GM23338 (cell line): ENCODE data around the gene RABIF. TPM values are rescaled to one million over a fixed set of nuclear protein-coding genes. Genes with fewer than 3 reads are reported as not detected.

Source experiments
- ATAC-seq: fragments of 200-7000 bp; cut with Tn5 transposase; 3 replicates; pipeline ENCODE4 v1.9.1; 2020
- DNase-seq: peaks from one replicate; pipeline ENCODE4 v3.0.0-alpha.2; 2015; ENCODE audit warnings: low spot score
- H2AFZ ChIP-seq: fragments of 200-600 bp; sonication (generic); 2 replicates; pipeline ENCODE4 v1.8.0; 2016; ENCODE audit warnings: antibody characterized with exemption, mild to moderate bottlenecking, moderate library complexity
- H3F3A ChIP-seq: fragments of 200-600 bp; sonication (generic); replicated peaks from 2 replicates; pipeline ENCODE4 v1.8.0; 2017; ENCODE audit warnings: antibody characterized with exemption, mixed run types, low read depth
- H3K27ac ChIP-seq: fragments of 200-600 bp; sonication (generic); 2 replicates; pipeline ENCODE4 v1.6.1; 2016; ENCODE audit warnings: low read depth
- H3K27me3 ChIP-seq: fragments of 200-600 bp; sonication (generic); 2 replicates; pipeline ENCODE4 v1.8.0; 2016; ENCODE audit warnings: mild to moderate bottlenecking, mixed run types, moderate library complexity; ENCODE audit not compliant: insufficient read depth
- H3K36me3 ChIP-seq: fragments of 200-600 bp; sonication (generic); 2 replicates; pipeline ENCODE4 v1.8.0; 2016; ENCODE audit warnings: mild to moderate bottlenecking; ENCODE audit not compliant: insufficient read depth
- H3K4me1 ChIP-seq: fragments of 200-600 bp; sonication (generic); 2 replicates; pipeline ENCODE4 v1.8.0; 2016; ENCODE audit warnings: mild to moderate bottlenecking, moderate library complexity; ENCODE audit not compliant: insufficient read depth
- H3K4me2 ChIP-seq: fragments of 200-600 bp; sonication (generic); 2 replicates; pipeline ENCODE4 v1.7.1; 2017; ENCODE audit warnings: mixed run types
- H3K4me3 ChIP-seq: fragments of 200-600 bp; sonication (generic); 2 replicates; pipeline ENCODE4 v1.6.1; 2016; ENCODE audit warnings: mixed run types
- H3K79me2 ChIP-seq: fragments of 200-600 bp; sonication (generic); replicated peaks from 2 replicates; pipeline ENCODE4 v1.8.0; 2017; ENCODE audit warnings: mild to moderate bottlenecking; ENCODE audit not compliant: insufficient read depth
- H3K9me2 ChIP-seq: fragments of 200-600 bp; sonication (generic); 2 replicates; pipeline ENCODE4 v1.8.0; 2017; ENCODE audit not compliant: insufficient read depth
- H4K20me1 ChIP-seq: fragments of 200-600 bp; sonication (generic); replicated peaks from 2 replicates; pipeline ENCODE4 v1.8.0; 2017; ENCODE audit warnings: mild to moderate bottlenecking; ENCODE audit not compliant: insufficient read depth
- H3K27ac Mint-ChIP-seq: 2 replicates; pipeline ENCODE4 v1.8.0; 2020; ENCODE audit warnings: inconsistent platforms, mild to moderate bottlenecking, moderate library complexity, mixed read lengths
- H3K27me3 Mint-ChIP-seq: 3 replicates; pipeline ENCODE4 v1.8.0; 2022; ENCODE audit warnings: low read depth, mild to moderate bottlenecking, moderate library complexity, mixed read lengths, inconsistent platforms; ENCODE audit not compliant: insufficient read depth, poor library complexity
- H3K36me3 Mint-ChIP-seq: 3 replicates; pipeline ENCODE4 v1.8.0; 2021; ENCODE audit warnings: low read depth, mild to moderate bottlenecking, inconsistent platforms, moderate library complexity, mixed read lengths
- H3K4me1 Mint-ChIP-seq: 3 replicates; pipeline ENCODE4 v1.8.0; 2020; ENCODE audit warnings: mild to moderate bottlenecking, inconsistent platforms, mixed read lengths
- H3K4me3 Mint-ChIP-seq: 3 replicates; pipeline ENCODE4 v1.8.0; 2021; ENCODE audit warnings: moderate library complexity, mild to moderate bottlenecking, inconsistent platforms, mixed read lengths
- H3K9me3 Mint-ChIP-seq: 3 replicates; pipeline ENCODE4 v1.8.0; 2020; ENCODE audit warnings: moderate library complexity, mild to moderate bottlenecking, inconsistent platforms, mixed read lengths
- CREB1 ChIP-seq: fragments of 250-450 bp; sonication (Bioruptor Pico); IDR thresholded peaks from 2 replicates; pipeline ENCODE4 v1.5.0; 2020; ENCODE audit warnings: low read depth, mild to moderate bottlenecking, moderate library complexity
- ETS1 ChIP-seq: IDR thresholded peaks from 2 replicates; pipeline ENCODE4 v1.6.1; 2016; ENCODE audit warnings: antibody characterized with exemption
- EZH2 ChIP-seq: fragments of 200-600 bp; sonication (generic); IDR thresholded peaks from one replicate; pipeline ENCODE4 v1.8.0; 2017; ENCODE audit warnings: antibody characterized with exemption, mild to moderate bottlenecking, low read depth; ENCODE audit not compliant: unreplicated experiment
- EZH2phosphoT487 ChIP-seq: fragments of 200-600 bp; sonication (generic); IDR thresholded peaks from one replicate; pipeline ENCODE4 v1.8.1; 2018; ENCODE audit warnings: antibody characterized with exemption; ENCODE audit not compliant: unreplicated experiment
- JUNB ChIP-seq: IDR thresholded peaks from one replicate; pipeline ENCODE4 v1.6.1; 2016; ENCODE audit warnings: antibody characterized with exemption; ENCODE audit not compliant: unreplicated experiment
- NANOG ChIP-seq: IDR thresholded peaks from 2 replicates; pipeline ENCODE4 v1.6.1; 2016; ENCODE audit warnings: antibody characterized with exemption, borderline replicate concordance
- POLR2AphosphoS5 ChIP-seq: IDR thresholded peaks from 2 replicates; pipeline ENCODE4 v1.6.1; 2016; ENCODE audit warnings: antibody characterized with exemption, low read depth
- STAT1 ChIP-seq: IDR thresholded peaks from one replicate; pipeline ENCODE4 v1.6.1; 2016; ENCODE audit warnings: antibody characterized with exemption; ENCODE audit not compliant: unreplicated experiment
- ZNF114 ChIP-seq: fragments of 250-450 bp; sonication (Bioruptor Pico); IDR thresholded peaks from 2 replicates; pipeline ENCODE4 v1.5.0; 2020; ENCODE audit warnings: mild to moderate bottlenecking, moderate library complexity
- ZNF331 ChIP-seq: fragments of 250-450 bp; sonication (Bioruptor Pico); IDR thresholded peaks from 2 replicates; pipeline ENCODE4 v1.5.0; 2020; ENCODE audit warnings: low read depth, mild to moderate bottlenecking, moderate library complexity
- ZNF462 ChIP-seq: fragments of 250-450 bp; sonication (Bioruptor Pico); IDR thresholded peaks from 2 replicates; pipeline ENCODE4 v1.5.0; 2020; ENCODE audit warnings: mild to moderate bottlenecking, moderate library complexity
- polyA plus RNA-seq: library from polyadenylated mRNA; unstranded; fragments of >200 nt; fragmentation: Nextera tagmentation; extraction: Ambion mirVana; gene quantifications from 2 replicates; pipeline ENCODE4 v1.2.1, GENCODE V29; 2016
- total RNA-seq: library from RNA; depleted of rRNA; stranded (reverse); fragments of >200 nt; shearing (Covaris generic); gene quantifications from 2 replicates; pipeline ENCODE4 v1.2.3, GENCODE V29; 2014
- TF ChIP-seq, protein P1 (sequence below): IDR thresholded peaks from one replicate; pipeline ENCODE4 v1.6.1; 2018; ENCODE audit warnings: antibody characterized with exemption; ENCODE audit not compliant: unreplicated experiment
- TF ChIP-seq, protein P2 (sequence below), 2 experiments: fragments of 200-600 bp in 1 of 2; sonication (generic) in 1 of 2; conservative IDR thresholded peaks; 2 replicates each; pipeline versions ENCODE4 v1.5.1 to v1.6.1; 2016 to 2017; ENCODE audit warnings: antibody characterized with exemption in 2 of 2, low read depth in 2 of 2, mild to moderate bottlenecking in 2 of 2, moderate library complexity in 1 of 2

Gene RABIF
- total and polyA plus RNA-seq, 2 experiments from 2014 or later: 4.9 to 7.6 TPM

- no peak for TF ChIP-seq ZNF331
- no peak for TF ChIP-seq JUNB
- TF ChIP-seq ZNF114 (CRISPR knock-in tag): no peak
- no peak for TF ChIP-seq ETS1
- TF ChIP-seq, protein P1, sequence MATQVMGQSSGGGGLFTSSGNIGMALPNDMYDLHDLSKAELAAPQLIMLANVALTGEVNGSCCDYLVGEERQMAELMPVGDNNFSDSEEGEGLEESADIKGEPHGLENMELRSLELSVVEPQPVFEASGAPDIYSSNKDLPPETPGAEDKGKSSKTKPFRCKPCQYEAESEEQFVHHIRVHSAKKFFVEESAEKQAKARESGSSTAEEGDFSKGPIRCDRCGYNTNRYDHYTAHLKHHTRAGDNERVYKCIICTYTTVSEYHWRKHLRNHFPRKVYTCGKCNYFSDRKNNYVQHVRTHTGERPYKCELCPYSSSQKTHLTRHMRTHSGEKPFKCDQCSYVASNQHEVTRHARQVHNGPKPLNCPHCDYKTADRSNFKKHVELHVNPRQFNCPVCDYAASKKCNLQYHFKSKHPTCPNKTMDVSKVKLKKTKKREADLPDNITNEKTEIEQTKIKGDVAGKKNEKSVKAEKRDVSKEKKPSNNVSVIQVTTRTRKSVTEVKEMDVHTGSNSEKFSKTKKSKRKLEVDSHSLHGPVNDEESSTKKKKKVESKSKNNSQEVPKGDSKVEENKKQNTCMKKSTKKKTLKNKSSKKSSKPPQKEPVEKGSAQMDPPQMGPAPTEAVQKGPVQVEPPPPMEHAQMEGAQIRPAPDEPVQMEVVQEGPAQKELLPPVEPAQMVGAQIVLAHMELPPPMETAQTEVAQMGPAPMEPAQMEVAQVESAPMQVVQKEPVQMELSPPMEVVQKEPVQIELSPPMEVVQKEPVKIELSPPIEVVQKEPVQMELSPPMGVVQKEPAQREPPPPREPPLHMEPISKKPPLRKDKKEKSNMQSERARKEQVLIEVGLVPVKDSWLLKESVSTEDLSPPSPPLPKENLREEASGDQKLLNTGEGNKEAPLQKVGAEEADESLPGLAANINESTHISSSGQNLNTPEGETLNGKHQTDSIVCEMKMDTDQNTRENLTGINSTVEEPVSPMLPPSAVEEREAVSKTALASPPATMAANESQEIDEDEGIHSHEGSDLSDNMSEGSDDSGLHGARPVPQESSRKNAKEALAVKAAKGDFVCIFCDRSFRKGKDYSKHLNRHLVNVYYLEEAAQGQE: no peak
Measured at GRCh38 chr1:202858331-202858730, 30.6 kb downstream of the RABIF start (continued).

- Mint-ChIP-seq H3K4me1 (peaks cover 15% of the 10 kb centered on the region; the same call in 2 of the 3 replicates), H3K4me3 (no peak overlapping the region), H3K36me3 (peaks cover 43% of the 10 kb centered on the region), H3K27me3 (peaks cover 16% of the 10 kb centered on the region), H3K9me3 (no peaks in the 10 kb centered on the region), H3K27ac (no peak overlapping the region)
- Histone ChIP-seq H3K4me1 (peaks cover 11% of the 10 kb centered on the region; the same call in 1 of the 2 replicates), H3K4me3 (no peak overlapping the region), H3K79me2 (peaks cover 27% of the 10 kb centered on the region), H4K20me1 (peaks cover 9% of the 10 kb centered on the region), H2AFZ (no peak overlapping the region), H3F3A (peaks cover 5% of the 10 kb centered on the region), H3K36me3 (peaks cover 15% of the 10 kb centered on the region; the same call in 1 of the 2 replicates), H3K4me2 (no peak overlapping the region), H3K27ac (no peak overlapping the region), H3K27me3 (no peaks in the 10 kb centered on the region), H3K9me2 (no peaks in the 10 kb centered on the region)
- no peak for ATAC-seq
- no peak for DNase-seq
- no peak for TF ChIP-seq ZNF462 (CRISPR knock-in tag)
- no peak for TF ChIP-seq EZH2phosphoT487
- TF ChIP-seq ZNF114 (CRISPR knock-in tag): no peak
- no peak for TF ChIP-seq EZH2
- no peak for TF ChIP-seq CREB1
- TF ChIP-seq ZNF331: no peak
- TF ChIP-seq POLR2AphosphoS5: no peak
- no peak for TF ChIP-seq STAT1
- no peak for TF ChIP-seq NANOG
- TF ChIP-seq, protein P2, sequence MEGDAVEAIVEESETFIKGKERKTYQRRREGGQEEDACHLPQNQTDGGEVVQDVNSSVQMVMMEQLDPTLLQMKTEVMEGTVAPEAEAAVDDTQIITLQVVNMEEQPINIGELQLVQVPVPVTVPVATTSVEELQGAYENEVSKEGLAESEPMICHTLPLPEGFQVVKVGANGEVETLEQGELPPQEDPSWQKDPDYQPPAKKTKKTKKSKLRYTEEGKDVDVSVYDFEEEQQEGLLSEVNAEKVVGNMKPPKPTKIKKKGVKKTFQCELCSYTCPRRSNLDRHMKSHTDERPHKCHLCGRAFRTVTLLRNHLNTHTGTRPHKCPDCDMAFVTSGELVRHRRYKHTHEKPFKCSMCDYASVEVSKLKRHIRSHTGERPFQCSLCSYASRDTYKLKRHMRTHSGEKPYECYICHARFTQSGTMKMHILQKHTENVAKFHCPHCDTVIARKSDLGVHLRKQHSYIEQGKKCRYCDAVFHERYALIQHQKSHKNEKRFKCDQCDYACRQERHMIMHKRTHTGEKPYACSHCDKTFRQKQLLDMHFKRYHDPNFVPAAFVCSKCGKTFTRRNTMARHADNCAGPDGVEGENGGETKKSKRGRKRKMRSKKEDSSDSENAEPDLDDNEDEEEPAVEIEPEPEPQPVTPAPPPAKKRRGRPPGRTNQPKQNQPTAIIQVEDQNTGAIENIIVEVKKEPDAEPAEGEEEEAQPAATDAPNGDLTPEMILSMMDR (conservative IDR thresholded peaks at IDR 0.05; ENCODE audit: low read depth in 2 of 2): no peak
Measured at GRCh38 chr1:202857136-202857610, 31.8 kb downstream of the RABIF start.
